ENCODE measurements around the gene SPEG.

- no peak for TF ChIP-seq CTCF (IDR thresholded peaks at IDR 0.05)
- no peak for TF ChIP-seq POLR2A (IDR thresholded peaks at IDR 0.05)
Measured at GRCh38 chr2:219545943-219546352, 111.3 kb downstream of the SPEG start.

Data from right lobe of liver (tissue), 4 donors.